Stimulated activated naive CD8-positive, alpha-beta T cell treated with anti-CD3 and anti-CD28 coated beads, Interleukin-15, Interleukin-2, amounts not matched to agents 100 U/mL and 50 U/mL, for 24 hours (primary cell): Measurements from ENCODE around the gene NCKAP5L.
A peak's percentile ranks its signal among the peaks of the same experiment; 100 is the strongest.
"Not testable (repeated sequence)": the region's sequence is repeated elsewhere in the genome, so short reads cannot be mapped to it uniquely, and the experiment has no call there.

ENCODE experiments used
- ATAC-seq: fragments of 150-1000 bp; cut with Tn5 transposase; one replicate; pipeline ENCODE4 v1.10.0; 2021
- DNase-seq: peaks from one replicate; pipeline ENCODE4 v3.0.0; 2021

The NCKAP5L gene

DNA sequence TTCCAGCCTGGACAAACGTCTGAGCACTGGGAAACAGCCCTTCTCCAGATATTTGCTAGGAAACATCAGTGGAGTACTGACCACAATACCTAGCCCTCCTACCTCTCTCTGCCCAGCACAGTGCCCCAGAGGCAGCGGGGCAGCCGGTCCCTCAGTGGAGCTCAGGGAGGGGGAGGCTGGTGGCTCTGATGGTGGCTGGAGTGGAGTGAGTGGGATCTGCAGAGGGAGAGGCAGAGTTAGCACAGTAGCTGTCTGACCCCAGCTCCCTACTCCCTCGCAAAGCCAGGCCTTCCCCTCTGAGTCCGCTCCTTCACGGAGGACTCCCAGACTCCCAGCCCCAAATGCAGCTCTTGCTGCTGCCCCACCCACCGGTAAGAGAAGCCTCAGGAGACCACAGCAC, 30.0 kb downstream of the NCKAP5L start:
- ATAC-seq: no peak
- DNase-seq: no peak

DNA sequence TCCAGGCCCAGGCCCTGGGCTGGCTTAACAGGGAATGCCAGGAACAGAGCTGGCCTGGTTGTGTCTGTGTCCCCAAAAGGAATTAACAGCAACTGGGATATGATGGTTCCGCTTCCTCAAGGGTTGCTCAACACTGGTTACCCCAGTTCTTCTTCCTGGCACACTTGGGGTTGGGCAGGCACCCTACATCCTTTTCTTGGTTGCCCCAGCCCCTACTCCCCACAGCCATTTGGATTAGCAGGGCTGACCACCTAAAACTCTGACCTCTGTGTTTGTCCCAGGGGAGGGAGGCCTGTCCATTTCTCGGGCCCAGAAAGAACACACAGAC, 30.8 kb downstream of the NCKAP5L start:
- no peak for DNase-seq
- no peak for ATAC-seq

DNA sequence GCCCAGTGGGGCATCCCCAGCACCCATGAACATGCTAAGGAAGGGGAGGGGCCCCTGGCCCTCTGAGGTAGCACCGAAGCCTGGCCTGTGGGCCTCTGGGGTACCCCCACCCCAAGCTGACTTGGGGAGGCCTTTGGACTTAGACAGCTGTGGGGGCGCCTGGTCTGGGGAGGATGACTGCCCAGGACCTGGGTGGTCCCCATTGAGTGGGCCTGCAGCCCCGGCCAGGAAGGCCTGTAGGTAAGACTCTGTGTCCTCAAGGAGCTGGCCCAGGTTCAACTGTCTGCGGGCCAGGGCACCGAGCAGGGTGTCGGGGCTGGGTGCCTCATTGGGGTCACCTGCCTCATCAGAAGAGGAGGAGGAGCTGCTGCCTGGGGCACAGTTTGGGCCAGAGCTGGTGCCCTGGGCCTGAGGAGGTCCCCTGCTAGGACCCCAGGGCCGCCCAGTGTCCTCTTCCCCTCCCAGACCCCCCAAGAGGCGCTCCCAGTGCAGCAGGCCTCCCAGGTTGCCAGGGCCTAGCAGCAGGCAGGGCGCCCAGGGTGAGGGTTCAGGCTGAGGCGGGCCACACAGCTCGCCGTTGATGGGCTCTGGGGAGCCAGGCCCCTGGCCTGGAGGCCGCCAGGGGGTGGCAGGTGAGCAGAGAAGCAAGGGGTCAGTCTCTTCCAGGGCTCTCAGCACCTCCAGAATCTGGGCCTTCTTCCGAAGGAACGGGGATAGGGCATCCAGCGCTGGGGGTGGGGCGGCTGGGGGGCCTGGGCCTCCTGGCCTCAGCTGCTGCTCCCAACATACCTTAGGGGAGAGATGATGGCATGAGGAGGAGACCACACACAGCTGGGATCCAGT, 31.4 kb downstream of the NCKAP5L start:
- DNase-seq (no peak), ATAC-seq (no peak)

DNA sequence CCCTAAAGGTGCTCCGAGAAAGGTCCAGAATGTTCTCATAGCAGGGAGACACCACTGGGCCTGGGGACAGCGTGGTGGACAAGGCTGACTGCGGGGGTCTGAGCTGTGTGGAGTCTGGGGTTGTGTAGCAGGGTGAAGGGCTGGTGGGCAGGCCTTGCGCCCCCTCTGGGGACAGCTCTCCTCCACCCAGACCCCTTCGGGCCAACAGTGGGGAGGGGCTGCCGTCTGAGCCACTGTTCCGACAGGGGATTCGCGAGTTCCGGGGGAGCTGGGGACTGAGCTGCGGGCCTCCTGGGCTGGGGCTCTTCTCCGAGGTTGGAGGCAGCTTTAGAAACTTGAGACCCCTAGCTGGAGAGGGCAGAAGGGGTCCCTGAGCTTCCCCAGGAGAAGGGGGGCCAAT, 32.1 kb downstream of the NCKAP5L start:
- no peak for DNase-seq
- ATAC-seq: no peak

DNA sequence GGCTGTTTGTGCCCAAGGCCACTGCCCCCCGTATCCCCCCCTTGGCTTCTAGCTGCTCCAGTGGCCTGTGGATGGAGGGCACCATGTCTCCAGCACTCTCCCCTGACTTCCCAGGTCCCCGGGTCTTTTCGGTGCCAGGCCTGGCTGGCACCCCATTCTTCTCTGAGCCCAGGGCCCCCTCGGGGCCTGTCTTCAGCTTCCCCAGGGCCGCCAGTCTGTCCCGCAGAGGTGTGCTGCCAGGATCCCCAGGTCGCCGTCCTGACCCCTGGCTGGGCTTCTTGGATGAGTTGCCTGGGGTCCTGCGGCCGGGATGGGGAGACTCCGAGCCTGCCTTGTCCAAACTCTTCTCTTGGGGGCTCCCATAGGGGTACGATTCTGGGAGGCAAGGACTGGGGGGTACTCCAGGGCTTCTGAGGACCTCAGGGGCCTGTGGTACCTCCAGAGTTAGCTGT, 32.5 kb downstream of the NCKAP5L start:
- DNase-seq (no peak), ATAC-seq (no peak)

DNA sequence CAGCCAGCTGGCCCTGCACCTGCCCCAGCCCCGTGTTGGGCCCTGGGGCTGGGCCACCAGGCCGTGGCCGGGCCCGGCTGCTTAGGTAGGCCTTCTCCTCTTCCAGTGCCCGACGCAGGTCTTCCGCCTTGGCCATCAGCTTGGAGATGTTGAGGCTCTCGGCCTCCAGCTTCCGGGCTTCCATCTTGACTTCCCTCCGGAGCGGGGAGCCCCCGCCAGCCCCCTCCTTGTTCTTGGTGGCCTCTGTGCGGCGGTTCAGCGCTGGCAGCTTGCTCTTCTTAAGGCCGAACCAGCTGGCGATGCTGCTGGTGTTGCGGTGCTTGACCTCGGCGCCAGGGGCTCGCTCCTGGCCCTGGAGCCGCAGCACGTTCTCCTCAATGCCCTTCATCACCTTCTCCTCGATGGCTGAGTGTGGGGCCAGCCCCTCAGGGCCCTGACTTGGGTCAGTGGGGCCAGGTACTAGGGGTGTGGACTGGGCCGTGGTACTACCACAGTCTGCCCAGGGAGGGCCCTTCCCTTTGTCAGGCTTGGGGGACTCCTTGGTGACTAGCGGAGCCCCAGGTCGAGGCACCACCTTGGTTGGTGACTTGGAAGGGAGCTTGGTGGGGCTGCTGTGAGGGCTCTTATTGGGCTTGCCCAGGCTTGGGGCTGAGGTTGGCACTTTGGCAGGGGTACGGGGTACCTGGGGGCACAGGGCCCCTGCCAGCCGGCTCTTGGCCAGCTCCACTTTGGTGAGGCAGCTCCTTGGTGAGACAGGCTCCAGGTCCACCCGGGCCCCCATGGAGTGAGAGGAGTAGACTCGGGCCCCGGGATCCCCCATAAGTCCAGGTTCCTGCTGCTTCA, 33.2 kb downstream of the NCKAP5L start:
- DNase-seq (no peak), ATAC-seq (no peak)

DNA sequence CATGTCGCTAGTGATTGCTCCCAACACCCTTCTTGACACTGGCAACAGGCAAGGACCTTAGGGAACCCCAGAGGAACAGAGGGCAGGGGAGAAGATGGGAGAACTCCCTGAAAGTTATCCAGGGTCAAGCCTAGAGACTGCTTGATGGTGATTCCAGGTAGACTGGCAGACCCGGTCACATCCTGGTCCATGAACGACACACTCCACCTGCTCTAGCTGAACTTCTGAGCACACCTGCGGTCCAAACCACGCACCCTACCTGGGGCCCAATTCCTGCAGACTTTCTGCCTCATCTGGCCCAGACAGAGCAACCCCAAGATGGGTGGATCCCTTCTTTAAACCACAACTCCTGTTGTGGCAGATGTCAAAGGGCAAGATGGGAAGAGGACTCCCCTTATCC, 34.2 kb downstream of the NCKAP5L start:
- no peak for ATAC-seq

DNA sequence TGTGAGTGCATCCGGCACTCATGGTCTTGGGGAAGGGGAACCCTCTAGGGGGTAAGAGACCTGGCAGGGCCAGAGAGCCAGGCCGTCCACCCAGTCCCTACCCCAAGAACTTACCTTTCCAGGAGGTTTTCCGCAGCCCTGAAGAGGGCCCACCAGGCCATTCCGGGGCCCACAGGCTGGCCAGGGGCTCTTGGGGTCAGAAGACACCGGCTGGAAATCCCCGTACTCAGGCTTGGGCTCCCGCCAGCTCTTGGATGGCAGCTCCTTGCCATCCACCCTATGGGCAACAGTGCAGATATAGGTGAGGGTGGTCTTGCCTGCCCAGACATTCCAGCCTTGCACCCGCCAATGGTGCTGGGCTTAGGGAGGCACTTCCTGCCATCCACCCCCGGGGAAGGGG, 34.6 kb downstream of the NCKAP5L start:
- DNase-seq (no peak), ATAC-seq (no peak)

More for the DNA sequence above, 34.2 kb downstream of the NCKAP5L start:
- DNase-seq: no peak

DNA sequence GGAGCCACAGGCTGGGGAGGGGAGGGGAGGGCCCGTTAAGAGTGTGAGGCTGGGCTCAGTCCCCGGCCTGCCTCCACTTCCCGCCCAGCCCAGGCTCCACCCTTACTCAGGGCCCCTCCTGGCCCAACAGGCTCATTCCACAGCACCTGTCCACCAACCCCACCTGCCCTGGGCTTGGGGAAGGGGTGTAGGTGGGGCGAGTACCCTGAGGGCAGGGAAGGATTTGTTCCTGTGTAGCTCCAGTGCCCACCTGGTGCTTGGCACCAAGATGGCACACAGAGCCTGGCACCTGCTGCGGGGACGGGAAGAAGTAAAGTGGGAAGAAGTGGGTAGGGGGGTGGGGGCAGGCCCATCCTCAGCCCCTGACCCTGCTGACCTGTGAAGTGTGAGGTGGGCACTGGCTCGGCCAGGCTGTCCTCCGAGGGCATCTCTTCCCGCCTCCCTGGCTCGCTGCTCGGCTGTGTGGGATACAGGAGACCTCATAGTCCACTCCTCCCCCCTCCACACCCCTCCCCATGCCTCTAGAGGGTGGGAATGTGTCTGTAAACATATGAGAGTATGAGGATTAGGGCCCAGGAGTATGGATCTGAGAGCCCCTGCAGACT, 35.1 kb downstream of the NCKAP5L start:
- DNase-seq (no peak), ATAC-seq (peak; percentile 11)

DNA sequence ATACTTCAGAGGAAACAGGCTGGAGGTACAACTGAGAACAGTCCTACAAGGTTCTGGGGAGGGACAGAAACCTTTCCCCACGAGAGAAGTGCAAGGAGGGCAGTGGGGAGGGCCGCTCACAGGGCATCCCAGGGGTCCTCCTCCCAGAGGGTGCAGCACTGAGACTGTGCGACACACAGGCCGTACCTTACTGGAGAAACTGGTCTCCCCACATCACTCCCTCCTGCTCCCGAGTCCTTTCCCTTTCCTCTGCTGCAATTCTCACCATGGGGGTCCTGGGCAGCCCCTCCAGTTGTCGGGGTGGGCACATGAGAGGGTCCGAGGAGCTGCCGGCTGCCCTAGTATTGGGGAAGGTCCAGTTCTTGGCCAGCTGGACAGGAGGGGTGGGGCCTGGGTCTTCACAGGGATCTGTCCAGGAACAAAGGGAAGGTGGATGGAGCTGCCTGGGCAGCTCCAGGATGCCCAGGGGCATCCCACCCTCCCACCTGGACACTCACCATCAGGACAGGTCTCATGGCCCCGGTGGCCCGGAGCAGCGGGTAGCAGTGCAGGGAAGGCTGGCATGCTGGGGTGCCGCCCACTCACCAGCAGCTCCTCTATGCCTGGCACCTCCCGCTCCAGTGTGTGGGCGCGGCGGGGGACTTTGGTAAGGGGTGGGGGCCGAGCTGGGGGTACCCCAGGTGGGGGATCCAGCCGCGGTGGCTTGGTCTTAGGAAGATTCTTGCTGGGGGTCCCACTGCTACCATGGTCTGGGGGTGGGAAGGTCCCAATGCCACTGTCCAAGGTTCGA, 35.8 kb downstream of the NCKAP5L start:
- ATAC-seq: no peak
- DNase-seq: no peak

DNA sequence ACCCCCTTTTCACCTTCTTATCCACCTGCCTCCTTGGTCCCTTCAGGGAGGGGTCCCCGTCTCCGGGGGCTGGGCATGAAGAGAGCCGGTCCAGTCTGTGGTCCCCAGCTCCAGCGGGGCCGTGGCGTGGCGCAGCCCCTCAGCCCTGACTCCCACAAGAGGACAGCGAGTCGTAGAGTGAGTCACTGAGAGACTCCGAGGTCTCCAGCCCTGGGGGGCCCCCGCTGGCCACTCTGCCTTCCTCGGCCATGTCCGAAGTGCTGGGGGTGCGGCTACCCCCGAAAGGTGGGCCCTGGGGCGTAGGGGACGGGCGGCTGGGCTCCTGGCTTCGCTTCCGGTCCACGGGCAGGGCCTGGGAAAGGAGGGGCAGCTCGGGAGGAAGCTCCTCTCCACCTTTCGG, 36.5 kb downstream of the NCKAP5L start:
- ATAC-seq: no peak
- no peak for DNase-seq

DNA sequence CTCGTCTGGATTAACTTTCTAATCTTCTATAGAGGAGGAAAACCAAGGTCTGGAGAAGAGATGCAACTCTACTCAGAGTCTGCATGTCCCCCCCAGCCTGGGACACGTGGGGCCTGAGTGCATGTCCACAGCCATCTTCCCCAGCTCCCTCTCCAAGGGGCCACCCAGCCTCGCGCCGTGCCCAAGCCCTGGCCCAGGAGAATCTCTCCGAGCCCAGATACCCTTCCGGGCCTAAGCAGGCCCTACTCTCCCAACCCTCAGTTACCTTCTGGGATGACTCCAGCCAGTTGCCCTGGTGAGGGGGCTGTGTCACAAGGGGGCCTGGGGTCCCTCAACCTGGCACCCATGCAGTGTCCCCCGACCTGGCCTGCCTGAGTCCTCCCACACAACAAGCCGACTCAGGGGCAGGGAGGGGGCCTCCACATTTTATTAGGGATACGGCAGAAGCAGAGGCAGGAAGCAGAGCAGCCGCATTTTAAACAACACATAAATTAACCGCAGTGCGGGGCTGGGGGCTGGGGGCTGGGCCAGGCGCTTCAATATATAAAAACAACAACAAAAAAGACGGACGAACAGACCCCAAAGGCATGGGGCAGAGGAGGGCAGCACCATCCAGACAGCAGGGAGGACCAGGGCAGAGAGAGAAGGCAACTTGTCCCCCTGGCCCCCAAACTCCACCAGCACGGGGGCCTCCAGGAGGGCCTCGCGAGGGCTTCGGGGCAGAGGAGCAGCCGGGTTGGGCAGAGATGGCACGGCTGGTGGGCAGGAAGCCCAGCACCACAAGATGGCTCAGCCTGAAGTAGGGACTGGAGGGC, 37.3 kb downstream of the NCKAP5L start:
- no peak for ATAC-seq

DNA sequence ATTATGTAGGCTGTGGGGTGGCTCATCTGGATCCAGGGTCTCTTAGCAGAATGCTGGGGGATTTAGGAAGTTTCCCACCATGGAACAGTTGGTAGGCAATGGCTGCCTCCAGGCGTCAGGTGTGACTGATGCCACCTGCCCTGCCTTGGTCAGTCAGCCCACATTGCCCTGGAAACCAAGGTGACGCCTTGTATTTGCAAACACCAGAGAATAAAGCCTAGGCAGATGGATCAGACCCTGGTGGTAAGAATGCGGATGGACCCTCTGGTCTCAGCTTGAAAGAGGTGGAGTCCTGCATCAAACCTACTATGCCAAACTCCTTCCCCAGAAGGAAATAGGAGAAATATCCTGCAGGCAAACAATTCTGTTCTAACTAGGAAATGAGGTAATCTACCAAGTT, 38.2 kb downstream of the NCKAP5L start:
- no peak for ATAC-seq

More for the DNA sequence above, 37.3 kb downstream of the NCKAP5L start:
- no peak for DNase-seq

DNA sequence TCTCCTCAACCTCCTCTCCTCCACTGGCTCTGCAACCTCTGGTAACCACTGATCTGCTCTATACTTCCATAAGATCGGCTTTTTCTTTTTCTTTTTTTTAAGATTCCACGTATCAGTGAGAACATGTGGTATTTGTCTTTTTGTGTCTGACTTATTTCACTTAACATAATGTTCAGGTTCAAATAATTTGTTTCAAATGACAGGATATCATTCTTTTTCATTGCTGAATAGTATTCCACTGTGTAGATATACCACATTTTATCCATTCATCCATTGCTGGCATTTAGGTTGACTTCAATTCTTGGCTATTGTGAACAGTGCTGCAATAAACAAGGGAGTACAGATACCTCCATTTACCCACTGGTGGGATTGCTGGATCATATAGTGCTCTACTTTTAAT, 40.5 kb downstream of the NCKAP5L start:
- ATAC-seq (no peak), DNase-seq (no peak)

More for the DNA sequence above, 38.2 kb downstream of the NCKAP5L start:
- no peak for DNase-seq

DNA sequence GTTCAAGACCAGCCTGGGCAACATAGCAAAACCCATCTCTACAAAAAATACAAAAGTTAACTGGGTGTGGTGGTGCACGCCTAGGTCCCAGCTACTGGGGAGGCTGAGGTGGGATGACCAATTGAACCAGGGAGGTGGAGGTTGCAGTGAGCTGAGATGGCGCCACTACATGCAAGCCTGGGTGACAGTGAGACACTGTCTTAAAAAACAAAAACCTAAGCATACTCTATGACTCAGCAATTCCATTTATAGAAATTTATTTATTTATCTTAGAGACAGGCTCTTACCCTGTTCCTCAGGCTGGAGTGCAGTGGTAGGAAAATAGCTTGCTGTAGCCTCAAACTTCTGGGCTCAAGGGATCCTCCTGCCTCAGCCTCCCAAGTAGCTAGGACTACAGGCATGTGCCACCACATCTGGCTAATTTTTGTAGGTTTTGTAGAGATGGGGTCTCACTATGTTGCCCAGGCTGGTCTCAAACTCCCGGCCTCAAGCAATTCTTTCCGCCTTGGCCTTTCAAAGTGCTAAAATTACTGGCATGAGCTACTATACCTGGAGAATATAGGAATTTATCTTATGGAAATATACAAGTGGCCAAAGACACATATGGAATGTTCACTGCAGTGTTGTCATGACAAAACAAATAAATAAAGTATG, 43.3 kb downstream of the NCKAP5L start:
- ATAC-seq (no peak), DNase-seq (no peak)

DNA sequence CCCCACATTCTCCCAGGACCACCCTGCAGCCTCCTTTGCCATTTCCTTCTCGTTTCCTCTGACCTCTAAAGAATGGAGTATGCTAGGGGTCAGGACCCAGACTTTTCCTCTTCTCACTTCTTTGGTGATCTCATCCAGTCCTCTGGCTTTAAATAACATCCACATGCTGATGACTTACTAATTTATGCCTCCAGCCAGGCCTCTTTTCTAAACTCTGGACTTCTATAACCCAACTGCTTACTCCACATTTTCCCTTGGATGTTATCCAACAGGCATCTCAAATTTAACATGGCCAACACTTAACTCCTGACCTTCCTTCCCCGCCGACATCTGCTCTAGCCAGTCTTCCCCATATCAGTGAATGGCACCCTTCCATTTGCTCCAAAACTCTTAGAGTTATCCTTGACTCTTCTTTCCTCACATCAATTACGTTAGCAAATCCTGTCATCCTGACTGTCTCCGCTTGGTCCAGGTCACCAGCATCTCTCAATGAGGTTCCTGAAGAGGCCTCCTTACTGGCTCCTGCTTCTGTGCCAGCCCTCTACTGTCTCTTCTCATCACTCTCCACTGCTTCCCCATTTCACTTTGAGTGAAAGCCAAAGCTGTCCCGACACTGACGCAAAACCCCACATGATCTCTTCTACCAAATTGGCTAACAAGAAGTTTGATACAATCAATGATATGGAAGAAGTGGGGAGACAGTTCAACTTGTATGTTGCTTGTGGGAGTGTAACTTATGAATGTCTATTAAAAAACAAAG, 44.1 kb downstream of the NCKAP5L start:
- DNase-seq: no peak

DNA sequence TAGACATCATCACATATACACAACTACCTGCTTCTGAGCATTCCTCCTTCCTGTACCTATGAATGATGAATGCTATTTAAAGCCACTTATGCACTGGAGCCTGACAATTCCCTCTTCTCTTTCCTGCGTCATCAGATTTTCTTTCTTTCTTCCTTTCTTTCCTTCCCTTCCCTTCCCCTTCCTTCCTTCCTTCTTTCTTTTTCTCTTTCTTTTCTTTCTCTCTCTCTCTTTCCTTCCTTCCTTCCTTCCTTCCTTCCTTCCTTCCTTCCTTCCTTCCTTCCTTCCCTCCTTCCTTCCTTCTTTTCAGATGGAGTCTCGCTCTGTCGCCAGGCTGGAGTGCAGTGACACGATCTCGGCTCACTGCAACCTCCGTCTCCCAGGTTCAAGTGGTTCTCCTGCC, 47.3 kb downstream of the NCKAP5L start:
- not testable (repeated sequence) for ATAC-seq, DNase-seq

More for the DNA sequence above, 44.1 kb downstream of the NCKAP5L start:
- ATAC-seq: no peak

DNA sequence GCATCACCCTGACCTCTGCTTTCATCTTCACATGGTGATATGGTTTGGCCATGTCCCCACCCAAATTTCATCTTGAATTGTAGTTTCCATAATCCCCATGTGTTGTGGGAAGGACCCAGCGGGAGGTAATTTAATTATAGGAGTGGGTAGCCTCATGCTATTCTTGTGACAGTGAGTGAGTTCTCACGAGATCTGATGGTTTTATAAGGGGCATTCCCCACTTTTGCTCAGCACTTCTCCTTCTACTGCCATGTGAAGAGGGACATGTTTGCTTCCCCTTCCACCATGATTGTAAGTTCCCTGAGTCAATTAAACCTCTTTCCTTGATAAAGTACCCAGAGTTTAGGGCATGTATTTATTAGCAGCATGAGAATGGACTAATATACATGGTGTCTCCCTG, 48.6 kb downstream of the NCKAP5L start:
- no peak for DNase-seq
- no peak for ATAC-seq

DNA sequence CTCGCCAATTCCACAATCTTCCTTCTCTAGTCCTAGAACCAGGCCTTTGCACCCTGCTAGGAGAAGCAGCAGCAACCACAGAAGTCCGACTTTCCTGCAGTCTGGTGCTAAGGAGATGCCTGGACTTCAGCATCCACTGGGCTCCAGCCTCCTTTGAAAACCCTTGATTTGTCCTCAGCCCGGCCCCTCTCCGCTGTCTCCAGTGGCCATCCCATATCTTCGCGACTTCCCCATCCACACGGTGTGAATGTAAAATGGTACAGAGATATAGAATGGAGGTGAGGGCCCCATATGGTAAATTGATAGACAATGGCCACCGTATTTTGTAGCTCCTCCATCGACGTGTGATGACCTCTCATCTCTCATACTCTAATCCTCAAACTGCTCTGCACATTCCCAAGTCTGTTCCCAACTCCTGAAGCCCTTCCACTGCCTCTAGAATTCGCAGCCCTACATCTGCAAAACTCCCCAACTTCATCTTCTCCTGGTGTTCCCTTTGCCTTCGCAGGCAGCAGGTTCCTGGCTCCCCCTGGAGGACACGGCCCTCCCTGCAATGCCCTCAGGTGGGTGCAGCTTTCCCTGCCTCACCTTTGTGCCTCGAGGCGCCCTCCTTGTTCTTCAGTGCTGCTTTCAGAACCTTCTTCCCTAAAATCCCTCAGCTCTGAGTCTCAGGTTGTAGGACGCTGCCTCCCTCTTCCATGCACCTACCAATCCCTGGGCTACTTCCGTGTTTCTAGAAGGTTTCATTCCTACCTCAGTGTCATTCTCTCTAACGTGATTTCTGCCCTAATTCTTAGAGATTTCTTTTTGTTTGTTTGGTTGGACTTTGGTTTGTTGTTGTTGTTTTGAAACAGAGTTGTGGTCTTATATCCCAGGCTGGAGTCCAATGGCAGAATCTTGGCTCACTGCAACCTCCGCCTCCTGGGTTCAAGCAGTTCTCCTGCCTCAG, 50.1 kb downstream of the NCKAP5L start:
- ATAC-seq (peak; percentile 55), DNase-seq (peak; percentile 83)
